Epithelial cell of esophagus (primary cell): ENCODE data around the gene CR1L.

Experiments used
- DNase-seq: peaks from one replicate; pipeline ENCODE4 v3.0.0; 2010; ENCODE audit warnings: low read depth
- H3K4me3 ChIP-seq: 2 replicates; pipeline ENCODE4 v1.5.1; 2011; ENCODE audit warnings: mild to moderate bottlenecking, low read length, control low read depth
- CTCF ChIP-seq: IDR thresholded peaks from 2 replicates; pipeline ENCODE4 v1.5.1; 2011; ENCODE audit warnings: low read depth, mild to moderate bottlenecking, low read length, control low read depth, inconsistent platforms; ENCODE audit not compliant: insufficient read depth; ENCODE audit errors: missing control alignments

CR1L gene

GRCh38 chr1:207752456-207752998 lies 107.6 kb downstream of the CR1L start:
- TF ChIP-seq CTCF: no peak
- H3K4me3 ChIP-seq: peak overlapping the region; percentile 91
- DNase-seq: peak; percentile 43

- DNase-seq: no peak
- peak overlapping the region; percentile 91 for H3K4me3 ChIP-seq
- TF ChIP-seq CTCF: no peak
Measured at GRCh38 chr1:207753611-207754010, 108.7 kb downstream of the CR1L start.

GRCh38 chr1:207754011-207754410 lies 109.1 kb downstream of the CR1L start:
- peak overlapping the region; percentile 5 for H3K4me3 ChIP-seq
- TF ChIP-seq CTCF: no peak
- DNase-seq: no peak

GRCh38 chr1:207754974-207755700 lies 110.2 kb downstream of the CR1L start:
- no peak overlapping the region for H3K4me3 ChIP-seq
- no peak for TF ChIP-seq CTCF
- peak; percentile 43 for DNase-seq

GRCh38 chr1:207755846-207756693 lies 111.1 kb downstream of the CR1L start:
- DNase-seq: peak; percentile 78
- no peak for TF ChIP-seq CTCF
- H3K4me3 ChIP-seq: no peak overlapping the region

GRCh38 chr1:207762622-207763021 lies 117.7 kb downstream of the CR1L start:
- DNase-seq: no peak
- H3K4me3 ChIP-seq: no peak overlapping the region
- no peak for TF ChIP-seq CTCF
